Astrocyte of the cerebellum (primary cell): ENCODE data around the gene RDH11.
"Not testable (repeated sequence)": the region's sequence is repeated elsewhere in the genome, so short reads cannot be mapped to it uniquely, and the experiment has no call there.

Source experiments
- DNase-seq: peaks from one replicate; pipeline ENCODE4 v3.0.0-alpha.2; 2011; ENCODE audit warnings: low read depth
- H3K4me3 ChIP-seq: 2 replicates; pipeline ENCODE4 v1.5.1; 2011; ENCODE audit warnings: mild to moderate bottlenecking, low read depth, low read length, moderate library complexity
- CTCF ChIP-seq: IDR thresholded peaks from 2 replicates; pipeline ENCODE4 v1.5.1; 2012; ENCODE audit warnings: low read length, low read depth, moderate library complexity, mild to moderate bottlenecking; ENCODE audit errors: missing control alignments
- in situ Hi-C: cut with HindIII; loops from 2 replicates; pipeline ENCODE4 v1.10.0; 2017; ENCODE audit warnings: low sequenced_read_pairs

The RDH11 gene

GRCh38 chr14:67721875-67722274 is 26.3 kb upstream of the RDH11 start:
- in situ Hi-C loops, result no loop called here
- DNase-seq, result no peak
- H3K4me3 ChIP-seq, result no peak overlapping the region
- no peak for TF ChIP-seq CTCF

GRCh38 chr14:67719866-67720265 is 24.3 kb upstream of the RDH11 start:
- no peak for TF ChIP-seq CTCF
- in situ Hi-C loops, result no loop called here
- H3K4me3 ChIP-seq, result no peak overlapping the region
- no peak for DNase-seq

- H3K4me3 ChIP-seq, in situ Hi-C loops, DNase-seq: not testable (repeated sequence)
Observed at GRCh38 chr14:67719385-67719784, 23.8 kb upstream of the RDH11 start.

- no peak for TF ChIP-seq CTCF
- no peak for DNase-seq
- H3K4me3 ChIP-seq, result no peak overlapping the region
- in situ Hi-C loops, result no loop called here
Observed at GRCh38 chr14:67718265-67718664, 22.7 kb upstream of the RDH11 start.

GRCh38 chr14:67717048-67717447 is 21.5 kb upstream of the RDH11 start:
- no peak for DNase-seq
- in situ Hi-C loops, result no loop called here
- TF ChIP-seq CTCF, result no peak
- no peak overlapping the region for H3K4me3 ChIP-seq

GRCh38 chr14:67710209-67710608 is 14.6 kb upstream of the RDH11 start:
- no peak for TF ChIP-seq CTCF
- no peak overlapping the region for H3K4me3 ChIP-seq
- in situ Hi-C loops, result no loop called here
- no peak for DNase-seq

GRCh38 chr14:67709796-67710195 is 14.2 kb upstream of the RDH11 start:
- H3K4me3 ChIP-seq, DNase-seq, in situ Hi-C loops: not testable (repeated sequence)

- in situ Hi-C loops, H3K4me3 ChIP-seq, DNase-seq: not testable (repeated sequence)
Observed at GRCh38 chr14:67709346-67709745, 13.8 kb upstream of the RDH11 start.
